Measurements from ENCODE around the gene SDK2.
"Not testable (repeated sequence)": the region's sequence is repeated elsewhere in the genome, so short reads cannot be mapped to it uniquely, and the experiment has no call there.

Gene SDK2

DNA sequence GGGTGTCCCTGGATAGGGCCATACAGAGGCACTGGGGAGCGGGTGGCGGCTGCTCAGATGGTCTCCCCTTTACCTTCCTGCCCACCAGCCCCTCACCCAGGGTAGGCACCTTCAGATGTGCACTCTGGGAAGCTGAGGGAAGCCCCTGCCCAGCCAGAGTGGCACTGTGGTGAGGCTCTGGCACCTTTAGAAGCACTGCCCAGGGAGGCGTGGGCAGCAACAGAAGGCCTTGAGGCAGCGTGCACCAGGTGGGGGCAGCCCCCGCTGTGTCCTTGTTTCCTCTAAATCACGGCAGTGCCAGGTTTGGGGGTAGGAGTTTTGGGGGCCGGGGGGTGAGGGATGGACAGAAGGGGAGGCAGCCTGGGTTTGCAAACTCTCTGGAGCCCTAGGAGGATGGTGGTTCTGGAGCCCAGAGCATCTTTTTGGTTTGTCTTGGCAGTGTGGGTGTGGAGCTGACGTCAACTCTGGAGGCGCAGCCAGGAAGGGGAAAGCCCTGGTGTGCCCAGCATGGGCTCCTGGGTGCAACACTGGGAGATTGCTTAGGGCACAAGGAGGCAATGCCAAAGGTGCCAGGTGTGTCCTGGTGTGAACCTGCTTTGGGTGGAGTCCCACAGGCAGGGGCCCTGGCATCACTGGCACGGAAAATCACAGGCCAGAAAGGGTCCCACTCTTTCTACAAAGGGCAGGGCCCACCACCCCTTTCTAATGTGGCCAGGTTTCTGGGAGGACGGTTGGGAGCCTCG, 309.3 kb downstream of the SDK2 start:
- DNase-seq = no peak

DNA sequence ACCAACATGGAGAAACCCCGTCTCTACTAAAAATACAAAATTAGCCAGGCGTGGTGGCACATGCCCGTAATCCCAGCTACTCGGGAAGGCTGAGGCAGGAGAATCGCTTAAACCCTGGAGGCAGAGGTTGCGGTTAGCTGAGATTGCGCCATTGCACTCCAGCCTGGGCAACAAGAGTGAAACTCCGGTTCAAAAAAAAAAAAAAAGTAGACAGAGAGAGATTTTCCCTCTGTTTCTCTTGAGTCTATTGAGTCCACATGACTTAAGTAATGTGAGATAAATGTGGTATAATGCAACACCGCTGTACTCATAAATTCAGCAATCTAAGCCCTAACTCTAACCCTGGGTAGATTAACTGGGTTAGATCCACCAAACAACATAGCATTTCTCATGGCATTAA, 310.8 kb downstream of the SDK2 start:
- DNase-seq = not testable (repeated sequence)

DNA sequence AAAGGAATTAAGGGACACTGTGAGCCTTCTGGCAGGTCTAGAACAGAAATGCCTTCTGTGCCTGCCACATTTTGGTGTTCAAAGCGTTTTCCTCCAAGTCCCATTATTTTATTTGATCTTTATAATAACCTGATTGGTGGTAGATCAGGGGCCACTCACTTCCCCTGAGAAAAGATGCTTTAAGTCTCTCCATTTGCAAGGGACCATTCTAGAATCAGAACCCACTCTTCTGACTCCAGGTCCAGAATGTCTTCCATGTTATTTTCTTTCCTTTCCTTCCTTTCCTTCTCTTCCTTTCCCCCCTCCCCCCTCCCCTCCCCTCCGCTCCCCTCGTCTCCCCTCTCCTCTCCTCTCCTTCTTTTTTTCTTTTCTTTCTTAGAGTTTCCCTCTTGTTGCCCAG, 313.2 kb downstream of the SDK2 start:
- DNase-seq = no peak

DNA sequence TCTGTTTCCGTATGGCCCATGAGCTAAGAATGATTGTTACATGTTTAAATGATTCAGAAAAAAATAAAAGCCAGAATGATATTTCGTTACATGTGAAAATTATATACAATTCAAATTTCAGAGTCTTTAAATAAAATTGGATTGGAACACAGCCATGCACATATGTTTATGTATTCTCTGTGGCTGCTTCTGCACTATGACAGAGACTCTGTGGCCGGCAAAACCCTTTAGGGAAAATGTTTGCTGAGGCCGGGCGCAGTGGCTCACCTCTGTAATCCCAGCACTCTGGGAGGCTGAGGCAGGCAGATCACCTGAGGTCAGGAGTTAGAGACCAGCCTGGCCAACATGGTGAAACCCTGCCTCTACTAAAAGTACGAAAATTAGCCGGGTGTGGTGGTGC, 316.6 kb downstream of the SDK2 start:
- no peak for DNase-seq

DNA sequence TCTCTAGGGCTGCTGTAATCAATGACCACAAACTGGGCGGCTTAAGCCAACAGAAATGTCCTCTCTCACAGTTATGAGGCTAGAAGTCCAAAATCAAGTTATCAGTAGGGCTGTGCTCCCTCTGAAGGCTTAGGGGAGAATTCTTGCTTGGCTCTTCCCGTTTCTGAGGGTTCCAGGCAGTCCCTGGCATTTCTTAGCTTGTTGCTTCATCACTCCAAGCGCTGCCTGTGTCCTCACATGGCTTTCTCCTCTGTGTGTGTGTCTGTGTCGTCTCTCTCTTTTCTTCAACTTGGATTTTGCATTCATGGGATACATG, 318.8 kb downstream of the SDK2 start:
- DNase-seq = no peak

- DNase-seq = no peak
These were observed 319.3 kb downstream of the SDK2 start for GRCh38 chr17:73324711-73325526.

- DNase-seq = no peak
These were observed 320.1 kb downstream of the SDK2 start for GRCh38 chr17:73324160-73324475.

GRCh38 chr17:73323409-73324159, 320.7 kb downstream of the SDK2 start:
- DNase-seq = no peak

GRCh38 chr17:73320601-73321264, 323.5 kb downstream of the SDK2 start:
- no peak for DNase-seq

GRCh38 chr17:73319766-73320165, 324.5 kb downstream of the SDK2 start:
- DNase-seq = no peak

DNA sequence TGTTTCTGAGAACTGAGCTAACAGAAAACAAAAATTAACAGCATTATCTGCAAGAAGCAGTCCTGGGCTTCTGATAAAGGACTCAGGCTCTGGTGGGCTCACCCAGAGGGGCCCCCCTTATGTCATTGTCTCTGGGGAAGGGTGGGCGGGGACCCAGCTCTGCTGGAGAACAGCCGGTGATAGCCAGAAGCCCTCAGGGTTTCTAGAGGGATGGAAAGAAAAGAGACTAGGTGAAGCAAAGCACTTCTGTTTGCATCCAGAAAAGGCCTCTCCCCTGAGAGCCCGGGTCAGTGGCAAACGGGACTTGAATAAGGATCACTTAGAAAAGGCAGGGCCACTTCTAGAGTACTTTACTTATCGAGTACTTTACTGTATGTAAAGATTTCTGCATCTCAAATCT, 325.4 kb downstream of the SDK2 start:
- no peak for DNase-seq

- DNase-seq = no peak
These were observed 325.8 kb downstream of the SDK2 start for GRCh38 chr17:73318427-73318813.

- DNase-seq = no peak
These were observed 326.5 kb downstream of the SDK2 start for GRCh38 chr17:73317513-73318426.

GRCh38 chr17:73316919-73317505, 327.2 kb downstream of the SDK2 start:
- DNase-seq = no peak

DNA sequence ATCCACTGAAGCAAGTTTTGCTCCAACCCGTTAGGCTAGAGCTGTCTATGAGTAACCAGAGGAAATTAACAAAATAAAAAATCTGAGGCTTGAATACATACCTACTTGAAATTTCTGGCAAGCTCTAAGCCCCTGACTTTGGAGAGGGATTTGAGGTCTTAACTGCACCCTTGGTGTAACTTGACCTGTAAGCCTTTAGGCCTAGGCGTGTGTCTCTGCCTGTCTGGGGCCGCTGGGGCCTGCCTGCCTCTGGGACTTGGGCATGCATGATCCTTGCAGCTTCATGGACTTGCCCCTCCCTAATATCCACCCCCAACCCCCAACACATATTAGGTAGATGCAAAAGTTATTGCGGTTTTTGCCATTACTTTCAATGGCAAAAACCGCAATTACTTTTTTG, 328.8 kb downstream of the SDK2 start:
- DNase-seq = no peak

GRCh38 chr17:73313526-73314127, 330.6 kb downstream of the SDK2 start:
- DNase-seq = no peak

- DNase-seq = not testable (repeated sequence)
These were observed 331.4 kb downstream of the SDK2 start for GRCh38 chr17:73312887-73313286.

DNA sequence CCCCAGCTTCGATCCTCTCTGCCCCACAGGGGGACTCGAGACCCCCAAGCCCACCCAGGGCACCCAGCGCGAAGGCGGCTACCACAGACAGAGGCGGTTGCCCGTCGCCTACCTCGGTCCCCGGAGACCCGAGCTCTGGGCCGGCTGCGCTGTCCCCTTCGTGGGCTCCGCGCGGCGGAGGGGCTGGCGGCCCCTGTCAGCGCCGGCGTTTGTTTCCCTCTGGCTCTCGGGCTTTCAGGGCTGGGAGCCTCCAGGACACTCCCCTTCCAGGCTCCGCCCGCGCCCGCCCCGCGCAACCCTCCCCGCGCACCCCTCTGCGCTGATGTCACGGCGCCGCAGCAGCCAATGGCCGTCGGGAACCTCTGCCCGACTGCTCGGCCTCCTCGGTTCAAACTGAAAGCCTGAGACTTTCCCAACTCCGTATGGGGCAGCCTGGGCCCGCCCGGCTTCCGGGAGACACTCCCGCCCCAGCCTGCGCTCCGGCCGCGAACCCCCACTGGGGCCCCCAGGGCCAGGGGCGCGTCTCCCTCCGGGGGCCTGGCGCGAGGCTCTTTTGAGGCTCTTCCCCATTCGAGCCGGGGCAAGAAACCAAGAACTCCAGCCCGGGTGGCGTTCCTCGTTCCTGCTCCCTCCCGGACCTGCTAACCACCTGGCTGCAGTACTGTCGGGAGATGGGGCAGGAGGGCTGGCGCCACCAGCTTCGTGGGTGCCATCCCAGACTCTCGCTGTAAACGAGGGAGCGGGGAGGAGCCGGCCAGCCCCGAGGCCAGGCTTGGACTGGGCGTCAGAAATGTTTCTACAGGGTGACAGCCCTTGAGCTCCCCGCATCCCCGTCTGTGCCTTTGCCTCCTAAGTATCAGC, 332.2 kb downstream of the SDK2 start, which contains the start of gene CDC42EP4:
CDC42EP4 (minus strand) TSS at position 221 of the 861 bp plus-strand sequence. CDS start 25,501 bp downstream, outside the sequence.
- DNase-seq = peak; percentile 84

DNA sequence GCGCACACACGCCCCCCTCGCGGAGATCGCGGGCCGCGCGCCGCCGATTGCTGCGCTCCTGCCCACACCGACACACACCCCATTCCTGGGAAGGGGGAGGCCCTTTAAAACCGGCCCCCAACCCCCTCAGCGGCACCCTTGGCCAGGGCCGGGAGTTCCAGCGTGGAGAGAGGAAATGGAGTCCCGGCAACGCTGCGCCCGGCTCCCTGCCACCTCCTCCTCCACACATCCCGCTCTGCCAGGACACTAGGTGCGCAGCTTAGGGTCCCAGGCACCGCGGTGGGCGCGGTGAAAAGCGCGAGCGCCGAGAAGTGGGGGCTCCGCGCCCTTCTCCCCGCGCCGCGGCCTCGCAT, 332.8 kb downstream of the SDK2 start:
- DNase-seq = no peak

Measured in SHP77 treated with DMSO at 0.1 percent for 48 hours (cell line).